SIG-M5 treated with dmso at 0.1 percent for 504 hours (cell line): ENCODE measurements around the gene MFGE8.
A peak's percentile ranks its signal among the peaks of the same experiment; 100 is the strongest.

Experiments used
- DNase-seq: peaks from one replicate; lab custom pipeline; 2025; ENCODE audit not compliant: unreplicated experiment; lab: John Stamatoyannopoulos, UW

Gene MFGE8

DNA sequence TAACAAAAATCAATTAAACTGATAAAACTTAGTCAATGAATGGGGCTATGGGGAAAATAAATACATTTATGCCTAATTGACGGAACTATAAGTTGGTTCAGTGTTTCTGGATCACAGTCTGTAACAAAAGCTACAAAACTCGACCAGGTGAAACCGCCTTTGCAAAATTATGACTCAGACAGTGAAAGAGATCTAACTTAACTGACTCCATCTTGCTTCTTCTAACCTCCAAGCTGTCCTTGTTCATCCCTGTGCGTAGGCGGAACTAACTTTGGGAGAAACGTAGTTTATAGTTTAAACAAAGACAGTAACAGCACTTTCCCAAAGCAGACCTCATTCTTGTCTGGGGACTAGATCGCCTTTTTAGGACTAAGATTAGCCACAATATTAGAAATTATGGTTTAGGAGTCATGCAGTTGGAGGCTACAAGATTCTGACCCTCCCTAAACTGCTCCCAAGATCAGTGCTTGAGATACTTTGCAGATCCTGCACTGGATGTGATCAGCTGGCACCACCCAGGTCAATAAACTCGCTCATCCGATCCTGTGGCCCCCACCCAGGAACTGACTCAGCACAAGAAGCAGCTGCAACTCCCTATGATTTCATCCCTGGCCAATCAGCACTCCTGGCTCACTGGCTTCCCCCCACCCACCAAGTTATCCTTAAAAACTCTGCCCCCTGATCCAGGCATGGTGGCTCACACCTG is 7.2 kb upstream of the MFGE8 start:
- DNase-seq: no peak

DNA sequence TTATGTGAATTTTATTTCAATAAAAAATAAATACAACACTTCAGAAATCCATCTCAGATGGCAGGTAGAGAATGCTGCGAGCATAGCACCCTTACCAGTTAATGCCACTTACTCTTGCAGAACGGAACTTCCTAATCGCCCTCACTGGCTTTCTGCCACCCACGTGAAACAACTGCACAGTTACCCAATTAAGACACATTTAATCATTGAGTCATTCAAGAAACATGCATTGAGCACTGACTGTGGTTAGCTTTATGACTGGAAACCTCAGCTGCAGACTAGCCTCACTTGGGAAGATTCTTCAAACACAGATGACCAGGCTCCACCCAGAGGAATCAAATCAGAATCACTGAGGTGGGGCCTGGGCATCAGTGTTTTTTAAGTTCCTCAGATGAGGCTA is 5.6 kb upstream of the MFGE8 start:
- DNase-seq: peak; percentile 61

DNA sequence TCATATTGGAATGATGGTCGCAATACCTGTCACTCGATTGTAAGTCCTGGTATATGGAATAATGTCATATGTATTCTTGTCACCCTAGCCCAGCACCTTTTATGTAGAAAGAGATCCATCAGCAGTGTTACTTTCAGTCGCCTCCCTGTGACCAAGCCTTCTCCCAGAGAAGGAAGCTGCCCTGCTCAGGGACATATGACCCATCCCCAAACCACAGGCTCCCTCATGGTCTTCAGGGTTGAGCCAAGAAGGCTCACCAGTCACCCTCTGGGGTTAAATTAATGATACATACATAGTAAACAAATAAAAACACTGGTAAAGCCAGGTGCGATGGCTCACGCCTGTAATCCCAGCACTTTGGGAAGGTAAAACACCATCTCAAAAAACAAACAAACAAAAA is 4.6 kb upstream of the MFGE8 start:
- DNase-seq: no peak

DNA sequence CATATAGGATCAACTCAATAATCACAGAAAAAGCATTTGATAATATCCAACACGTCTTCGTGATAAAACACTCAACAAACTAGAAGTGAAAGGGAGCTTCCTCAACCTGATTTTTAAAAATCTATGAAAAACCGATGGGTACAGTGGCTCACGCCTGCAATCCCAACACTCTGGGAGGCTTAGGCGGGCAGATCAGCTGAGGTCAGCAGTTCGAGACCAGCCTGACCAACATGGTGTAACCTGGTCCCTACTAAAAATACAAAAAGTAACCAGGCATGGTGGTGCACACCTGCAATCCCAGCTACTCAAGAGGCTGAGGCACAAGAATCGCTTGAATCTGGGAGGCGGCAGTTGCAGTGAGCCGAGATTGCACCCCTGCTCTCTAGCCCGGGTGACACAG is 2.2 kb upstream of the MFGE8 start:
- no peak for DNase-seq

DNA sequence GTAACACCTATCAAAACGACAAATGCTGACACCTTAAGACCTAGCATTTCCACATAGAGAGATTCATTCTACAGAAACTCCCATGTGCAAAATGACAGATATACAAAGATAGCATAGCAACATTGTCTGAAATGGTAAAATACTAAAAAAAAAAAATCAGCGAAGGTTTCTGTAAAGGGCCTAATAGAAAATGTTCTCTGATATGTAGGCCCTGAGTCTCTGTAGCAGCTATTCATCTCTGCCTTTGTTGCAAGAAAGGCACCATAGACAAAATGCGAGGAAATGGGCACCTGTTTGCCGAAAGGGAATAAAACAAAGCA is 631 bp upstream of the MFGE8 start:
- peak; percentile 36 for DNase-seq

DNA sequence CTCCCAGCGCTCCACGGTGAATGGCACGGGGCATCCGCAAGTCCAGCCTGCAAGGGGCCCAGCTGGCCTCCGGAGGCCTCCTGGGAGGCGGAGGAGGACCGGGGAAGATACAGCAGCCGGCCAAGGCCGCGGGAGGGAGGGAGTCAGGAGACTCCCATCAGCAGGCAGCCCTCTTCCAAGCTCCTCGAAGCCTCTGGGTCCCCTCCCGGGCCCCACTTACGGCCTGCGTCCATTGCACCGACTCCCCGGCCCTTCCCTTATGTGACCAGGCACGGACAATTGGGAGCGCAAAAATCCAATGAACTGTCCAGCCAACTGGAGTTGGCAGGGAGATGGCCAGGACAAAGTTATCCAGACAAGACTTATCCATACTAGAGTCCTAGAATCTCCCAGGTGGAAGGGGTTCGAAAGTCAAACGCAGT is 668 bp downstream of the MFGE8 start:
- DNase-seq: no peak

DNA sequence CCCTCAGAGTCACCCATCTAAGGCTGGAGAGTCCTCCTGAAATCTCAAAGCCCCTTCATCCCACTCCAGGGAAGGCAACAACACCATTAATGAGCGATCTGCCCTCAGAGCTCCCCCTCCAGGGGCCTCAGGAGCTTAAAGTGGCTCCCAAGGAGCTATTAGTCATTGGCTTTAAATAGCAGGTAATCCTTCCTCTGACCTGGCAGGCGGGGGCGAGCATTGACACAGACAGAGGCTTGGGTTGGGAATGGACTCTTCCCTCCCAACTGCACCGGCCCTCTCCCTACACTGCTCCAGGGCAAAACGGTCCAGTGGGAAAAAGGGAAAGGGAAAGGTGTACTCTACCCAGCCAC is 1.4 kb downstream of the MFGE8 start:
- no peak for DNase-seq

DNA sequence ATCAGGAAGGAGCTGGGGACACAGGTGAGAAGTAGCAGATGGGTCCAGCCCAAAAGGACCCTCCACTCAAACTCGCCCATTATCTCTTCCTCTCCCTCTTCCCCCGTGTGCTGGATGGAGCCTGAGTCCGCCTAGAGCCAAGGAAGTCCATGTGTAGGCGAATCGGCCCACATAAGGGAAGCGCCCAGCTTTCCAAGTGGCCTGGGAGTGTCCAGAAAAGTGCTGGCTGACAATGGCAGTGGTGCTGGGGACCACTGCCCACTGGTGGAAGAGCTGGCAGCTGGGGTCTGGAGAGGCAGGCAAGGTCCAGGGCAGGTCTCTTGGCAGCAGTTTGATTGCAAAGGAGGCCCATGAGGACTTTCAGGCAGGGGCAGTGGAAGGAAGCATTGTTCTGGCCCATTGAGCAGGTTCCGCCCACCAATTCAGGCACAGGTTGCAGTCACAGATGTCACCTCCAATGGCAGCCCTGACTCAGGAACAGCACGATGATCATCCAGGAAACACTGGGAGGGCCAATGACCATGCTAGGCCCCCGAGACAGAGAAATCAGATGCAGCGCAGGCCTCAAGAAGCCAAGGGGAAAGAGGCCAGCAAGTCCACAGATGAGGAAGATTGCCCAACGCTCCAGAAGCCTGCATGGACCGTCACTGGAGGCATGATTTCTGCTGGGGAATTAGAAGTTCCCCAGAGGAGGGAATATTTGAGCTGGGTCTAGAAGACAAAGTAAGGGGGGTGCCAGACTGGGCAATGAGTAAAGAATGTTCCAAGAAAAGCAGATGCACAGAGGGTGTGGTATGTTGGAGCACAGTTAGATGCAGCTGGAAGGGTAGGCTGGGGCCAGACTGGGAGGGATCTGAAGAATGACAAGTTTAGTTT is 3.0 kb downstream of the MFGE8 start:
- no peak for DNase-seq

DNA sequence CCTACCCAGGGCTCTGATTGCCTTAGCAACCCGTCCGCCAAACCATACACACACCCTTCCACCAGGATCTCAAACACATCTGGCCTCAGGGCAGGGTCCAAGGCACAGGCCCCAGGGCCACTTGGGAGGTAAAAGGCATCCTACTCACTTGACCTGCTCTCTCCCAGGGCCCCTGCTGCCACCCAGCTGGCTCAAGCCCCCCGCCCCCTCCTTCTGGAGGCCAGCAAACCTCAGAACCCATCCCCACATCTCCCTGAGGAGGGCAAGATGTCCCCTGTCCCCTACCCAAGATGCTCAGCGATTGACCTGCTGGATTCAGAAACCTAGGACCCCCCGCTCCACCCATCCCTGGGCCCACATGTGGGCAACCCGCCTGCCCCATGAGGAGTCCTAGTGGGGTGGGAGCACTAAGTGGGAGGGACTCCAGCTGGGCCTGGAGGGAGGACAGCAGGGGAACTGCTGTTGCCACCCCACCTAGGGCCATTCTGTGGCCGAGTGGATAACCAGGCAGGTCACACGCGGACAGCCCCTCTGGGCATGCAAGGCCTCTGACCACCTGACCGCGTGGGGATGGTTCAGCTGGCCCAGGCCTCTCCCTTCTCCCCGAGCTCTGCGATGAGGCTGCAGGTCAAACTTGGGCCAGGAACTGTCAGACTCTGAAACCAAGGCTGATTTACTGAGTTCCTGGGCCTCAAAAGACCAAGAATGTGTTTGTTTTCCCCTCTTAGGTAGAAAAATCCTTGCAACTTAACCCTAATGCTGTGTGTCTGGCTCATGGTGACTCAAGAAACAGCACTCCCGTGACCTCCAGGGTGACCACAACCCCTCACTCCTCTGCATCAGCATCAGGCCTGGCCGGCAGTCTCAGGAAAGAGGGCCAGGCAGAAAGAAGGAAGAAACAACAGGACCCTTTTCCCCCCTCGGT is 4.2 kb downstream of the MFGE8 start:
- no peak for DNase-seq

DNA sequence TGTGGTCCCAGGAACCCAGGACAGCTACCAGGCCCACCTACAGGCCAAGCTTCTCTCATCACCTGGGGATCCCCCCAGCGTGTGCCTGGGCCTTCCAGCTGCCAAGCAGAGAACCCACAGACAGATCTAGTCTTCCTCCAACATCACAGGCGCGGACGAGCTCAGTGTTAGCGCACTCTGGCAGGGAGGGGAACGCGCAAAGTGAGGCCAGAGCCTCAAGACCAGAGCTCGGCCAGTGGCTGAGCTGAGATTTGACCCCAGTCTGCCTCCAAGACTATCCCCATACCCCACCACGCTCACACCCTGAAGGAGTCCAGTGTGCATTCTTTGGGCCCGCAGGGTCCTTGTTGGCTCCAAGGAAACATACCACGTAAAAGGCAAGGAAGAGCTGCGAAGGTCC is 5.1 kb downstream of the MFGE8 start:
- no peak for DNase-seq

DNA sequence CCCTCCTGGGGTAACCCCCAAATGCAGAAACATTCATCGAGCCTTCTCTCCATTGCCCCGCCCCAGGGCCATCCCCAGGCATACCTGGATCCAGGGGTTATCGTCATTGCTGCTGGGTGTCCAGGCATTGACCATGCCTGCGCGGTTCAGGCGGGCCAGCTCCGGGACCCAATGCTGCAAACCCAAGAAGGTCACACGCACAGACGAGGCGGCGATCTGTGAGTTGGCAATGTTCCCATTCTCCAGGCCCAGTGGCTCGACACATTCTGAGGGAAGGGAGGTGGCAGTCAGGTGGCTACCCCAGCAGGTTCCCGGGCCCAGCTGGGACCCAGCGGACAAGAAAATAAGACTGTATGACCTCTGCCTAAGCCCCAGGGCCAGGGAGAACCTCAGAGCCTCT is 6.1 kb downstream of the MFGE8 start:
- no peak for DNase-seq

DNA sequence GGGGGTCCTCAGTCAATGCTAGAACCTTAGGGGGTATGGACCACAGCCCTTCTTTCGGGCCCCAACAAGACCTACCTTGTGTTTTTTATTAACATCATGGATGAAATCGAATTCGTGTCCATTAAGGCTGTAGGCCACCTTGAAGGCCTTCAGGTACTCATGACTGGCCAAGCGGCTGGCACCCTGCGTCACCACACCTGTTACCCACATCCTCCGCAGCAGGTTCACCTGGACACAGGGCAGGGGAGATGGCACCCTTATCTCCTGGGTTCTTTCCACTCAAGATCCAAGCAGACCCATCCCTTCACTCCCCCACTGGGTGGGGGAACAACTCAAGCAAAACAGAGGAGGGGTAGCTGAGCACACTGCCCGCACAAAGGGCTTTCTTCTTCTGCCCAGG is 6.6 kb downstream of the MFGE8 start:
- DNase-seq: no peak

DNA sequence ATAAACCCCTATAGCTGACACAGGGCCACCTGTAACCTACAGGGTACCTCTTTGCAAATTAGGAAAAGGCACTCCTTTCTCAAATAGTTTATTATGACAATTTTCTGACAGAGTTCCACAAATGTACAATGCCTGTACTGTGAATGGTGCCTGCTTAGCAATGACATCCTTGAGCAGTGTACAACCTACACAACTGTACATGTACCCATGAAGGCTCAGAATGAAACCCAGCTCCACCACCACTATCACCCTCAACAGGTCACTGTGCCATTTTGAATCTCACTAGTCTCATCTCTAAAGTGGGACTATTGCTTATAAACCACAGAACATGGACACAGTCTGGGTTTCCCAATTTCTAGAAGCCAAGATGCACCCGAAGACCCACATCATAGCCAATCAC is 7.0 kb downstream of the MFGE8 start:
- no peak for DNase-seq

DNA sequence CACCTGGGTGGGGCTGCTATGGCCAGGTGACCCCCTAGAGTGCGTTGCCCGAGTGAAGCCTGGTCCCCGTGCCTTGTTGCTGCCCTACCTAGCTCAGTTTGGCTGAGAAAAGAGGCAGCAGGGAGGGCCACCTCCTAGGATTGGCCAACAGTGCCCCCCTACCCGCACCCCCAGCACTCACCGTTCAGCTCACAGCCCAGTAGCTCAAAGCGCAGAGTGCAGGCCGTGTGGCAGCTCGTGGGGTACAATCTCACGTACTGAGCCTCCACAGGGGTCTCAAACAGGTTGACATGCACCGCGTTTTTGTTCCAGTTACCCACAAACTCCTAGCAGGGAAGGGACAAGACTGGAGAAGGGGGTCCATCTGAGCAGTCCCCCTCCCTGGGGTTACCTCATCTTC is 7.6 kb downstream of the MFGE8 start:
- DNase-seq: no peak

DNA sequence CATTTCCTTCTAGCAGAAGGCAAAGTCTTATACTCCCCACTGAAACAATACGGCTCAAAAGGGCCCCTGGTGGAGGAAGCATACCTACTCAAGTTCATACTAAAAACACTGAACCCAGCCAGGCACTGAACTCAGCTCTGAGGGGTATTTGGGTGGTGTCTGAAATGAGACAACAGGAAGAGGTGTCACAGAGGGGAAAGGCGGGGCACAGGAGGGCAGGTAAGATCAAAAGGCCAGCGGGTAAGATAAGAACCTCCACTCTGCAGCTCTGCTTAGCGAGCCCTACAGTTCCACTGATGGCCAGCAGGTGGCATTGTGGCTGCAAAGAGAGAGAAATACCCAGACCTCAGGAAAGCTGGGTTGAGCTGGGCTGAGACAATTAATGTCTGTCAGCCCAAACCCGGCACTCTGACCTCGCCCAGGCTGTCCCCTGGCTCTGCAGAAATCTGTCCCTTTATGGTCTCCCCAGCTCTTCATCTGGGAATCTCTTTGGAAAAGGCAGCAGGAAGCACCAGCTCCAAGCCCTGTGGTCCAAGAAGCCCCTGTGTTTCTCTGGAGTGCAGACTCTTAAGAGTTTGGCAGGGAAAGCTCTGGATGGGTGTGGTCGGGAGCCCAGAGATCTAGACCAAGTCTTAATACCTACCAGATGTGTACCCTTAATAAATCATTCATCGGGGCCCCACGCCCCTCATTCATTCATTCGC is 8.4 kb downstream of the MFGE8 start:
- peak; percentile 60 for DNase-seq

DNA sequence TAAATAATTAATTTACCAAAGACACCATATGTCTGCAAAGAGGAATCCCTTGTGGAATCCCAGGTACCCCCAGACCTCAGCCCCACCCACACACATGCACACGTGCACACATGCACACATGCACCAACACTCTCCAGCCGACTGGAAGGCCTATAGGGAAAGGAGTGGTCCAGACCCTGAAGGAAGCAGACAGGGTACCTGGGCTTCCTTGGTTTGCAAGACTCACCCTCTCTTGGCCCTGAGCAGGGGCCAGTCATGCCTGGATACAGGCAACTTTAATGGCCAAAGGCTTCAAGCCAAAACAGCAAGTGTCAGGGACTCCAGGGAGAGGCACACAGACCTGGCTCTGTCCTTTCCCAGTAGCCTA is 8.9 kb downstream of the MFGE8 start:
- no peak for DNase-seq

DNA sequence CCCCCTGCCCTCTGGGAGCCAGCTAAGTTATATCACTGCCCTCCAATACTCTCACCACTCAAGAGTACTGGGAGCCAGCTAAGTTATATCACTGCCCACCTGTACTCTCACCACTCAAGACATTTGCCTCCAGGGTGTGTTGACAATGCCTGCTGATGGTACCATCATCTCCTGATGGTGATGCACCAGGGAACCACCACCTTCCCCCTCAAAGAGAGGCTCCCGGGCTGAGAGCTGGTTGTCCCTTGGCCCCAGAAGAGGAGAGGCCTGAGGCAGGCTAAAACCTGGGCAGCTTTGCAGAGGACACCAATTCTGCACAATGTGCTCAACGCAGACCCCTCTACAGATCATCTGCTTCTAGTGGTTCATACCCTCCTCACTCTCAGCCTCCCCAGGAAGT is 10.3 kb downstream of the MFGE8 start:
- no peak for DNase-seq

DNA sequence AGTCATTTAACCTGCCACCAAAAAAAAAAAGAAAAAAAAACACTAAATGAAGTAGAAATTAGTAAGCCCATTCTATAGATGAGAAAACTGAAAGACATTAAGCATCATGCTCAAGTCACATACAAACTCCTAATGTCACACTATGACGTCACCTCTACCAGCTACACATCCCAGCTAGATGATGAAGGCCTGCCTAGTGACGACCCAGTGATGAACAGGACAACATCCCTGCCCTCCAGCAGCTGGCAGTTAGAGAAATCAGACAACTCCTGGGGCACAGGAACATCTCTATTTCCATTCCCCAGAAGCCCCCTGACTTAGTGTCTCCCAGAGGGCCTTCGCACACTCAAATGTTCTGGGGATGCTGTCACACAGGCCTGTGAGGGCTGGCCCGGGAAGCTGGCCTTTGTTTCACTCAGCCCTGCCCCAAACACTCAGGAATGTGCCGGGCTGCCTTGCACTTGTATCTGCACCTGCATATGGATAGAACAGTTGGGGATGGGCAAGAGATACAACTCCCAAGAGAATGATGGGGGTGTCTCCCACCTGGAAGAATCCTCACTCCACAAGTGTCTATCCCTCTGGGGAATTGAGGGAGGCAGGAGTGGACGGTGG is 10.9 kb downstream of the MFGE8 start:
- DNase-seq: no peak

DNA sequence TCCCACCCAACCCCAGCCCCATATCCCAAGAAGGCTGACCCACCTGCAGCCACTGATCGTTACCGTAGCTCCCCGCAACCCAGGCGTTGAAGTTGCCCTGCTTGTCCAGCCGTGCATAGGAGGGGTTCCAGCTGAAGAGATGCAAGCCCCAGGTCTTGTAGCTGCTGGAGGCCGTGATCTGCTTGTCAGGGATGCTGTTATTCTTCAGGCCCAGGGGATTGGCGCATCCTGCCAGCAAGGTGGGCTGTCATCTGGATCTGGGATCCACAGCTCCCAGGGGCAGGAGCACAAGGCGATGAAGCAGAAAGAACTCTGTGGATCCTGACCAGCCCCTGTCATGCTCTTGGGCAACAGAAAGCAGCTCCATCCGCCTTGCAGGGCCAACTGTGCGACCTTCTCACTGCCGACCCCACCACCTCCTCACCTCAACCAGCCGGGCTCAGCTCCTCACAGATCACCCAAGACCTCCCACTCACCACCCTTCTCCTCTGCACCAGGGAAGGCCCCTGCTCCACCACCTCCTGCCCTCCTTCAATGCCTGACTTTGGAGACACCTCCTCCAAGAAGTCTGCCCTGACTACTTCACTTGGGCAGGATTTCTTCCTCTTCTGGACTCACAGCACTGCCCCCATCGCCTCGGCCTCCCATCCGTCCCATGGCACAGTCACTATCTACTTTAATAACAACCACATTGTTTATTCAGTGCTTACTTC is 11.5 kb downstream of the MFGE8 start:
- DNase-seq: no peak

DNA sequence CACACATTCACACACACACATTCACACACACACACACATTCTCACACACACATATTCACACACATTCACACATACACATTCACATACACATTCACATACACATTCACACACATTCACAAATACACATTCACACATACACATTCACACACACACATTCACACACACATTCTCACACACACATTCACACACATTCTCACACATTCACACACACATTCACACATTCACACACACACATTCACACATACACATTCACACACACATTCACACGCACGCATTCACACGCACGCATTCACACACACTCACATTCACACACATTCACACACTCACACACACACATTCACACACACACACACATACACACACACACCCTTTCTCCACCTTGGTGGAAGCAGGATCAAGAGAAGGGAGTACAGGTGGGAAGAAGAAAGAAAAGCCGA is 12.2 kb downstream of the MFGE8 start:
- DNase-seq: no peak
